GM10266 (cell line): ENCODE results near the gene GLI3.

Experiments
- DNase-seq: peaks from one replicate; pipeline ENCODE4 v3.0.0; 2012; ENCODE audit errors: extremely low spot score
- CTCF ChIP-seq: IDR thresholded peaks from 2 replicates; pipeline ENCODE4 v1.5.1; 2012; ENCODE audit warnings: mild to moderate bottlenecking, low read depth; ENCODE audit not compliant: control insufficient read depth, insufficient read depth; ENCODE audit errors: missing control alignments

Gene GLI3

GRCh38 chr7:41977151-41977651, 259.8 kb downstream of the GLI3 start:
- TF ChIP-seq CTCF = peak; percentile 50

GRCh38 chr7:41976411-41976810, 260.6 kb downstream of the GLI3 start:
- TF ChIP-seq CTCF = no peak
- DNase-seq = no peak

More at GRCh38 chr7:41977151-41977651, 259.8 kb downstream of the GLI3 start:
- DNase-seq = no peak

- TF ChIP-seq CTCF = no peak
- no peak for DNase-seq
Measured at GRCh38 chr7:41975849-41976248, 261.2 kb downstream of the GLI3 start.

GRCh38 chr7:41974870-41975557, 262.0 kb downstream of the GLI3 start:
- no peak for DNase-seq
- TF ChIP-seq CTCF = no peak

- no peak for DNase-seq
- no peak for TF ChIP-seq CTCF
Measured at GRCh38 chr7:41973202-41973730, 263.7 kb downstream of the GLI3 start.

GRCh38 chr7:41972776-41973175, 264.2 kb downstream of the GLI3 start:
- TF ChIP-seq CTCF = no peak
- DNase-seq = no peak

GRCh38 chr7:41972270-41972669, 264.7 kb downstream of the GLI3 start:
- TF ChIP-seq CTCF = no peak
- DNase-seq = no peak
